Left lobe of liver (tissue), 2 donors: ENCODE results near the gene CTDSPL. TPM values are rescaled to one million over a fixed set of nuclear protein-coding genes. Genes with fewer than 3 reads are reported as not detected.
A peak's percentile ranks its signal among the peaks of the same experiment; 100 is the strongest.
"Not testable (repeated sequence)": the region's sequence is repeated elsewhere in the genome, so short reads cannot be mapped to it uniquely, and the experiment has no call there.

Experiments
- ATAC-seq: fragments of 200-7000 bp; cut with Tn5 transposase; one replicate; pipeline ENCODE4 v1.9.1; 2020; ENCODE audit warnings: mild to moderate bottlenecking, moderate library complexity
- DNase-seq: peaks from one replicate; pipeline ENCODE4 v3.0.0-alpha.2; 2020; ENCODE audit warnings: low spot score
- total RNA-seq: library from RNA; stranded (reverse); gene quantifications from one replicate; pipeline ENCODE4 v1.2.1, GENCODE V29; 2021
- donor health status: DM: no; HTN: no; CAD: no; lungs with moderate emphysema.
- donor health status: DM: no; HTN: yes; CAD: no.

The CTDSPL gene
- total RNA-seq, 1 donor from 2014 or later, result 22.1 TPM

GRCh38 chr3:37963635-37964034, 102.0 kb downstream of the CTDSPL start:
- peak; percentile 60 for ATAC-seq
- peak; percentile 38 for DNase-seq

GRCh38 chr3:37964146-37964545, 102.5 kb downstream of the CTDSPL start:
- ATAC-seq, result no peak
- no peak for DNase-seq

GRCh38 chr3:37964716-37965115, 103.0 kb downstream of the CTDSPL start:
- peak; percentile 61 for ATAC-seq
- peak; percentile 50 for DNase-seq

GRCh38 chr3:37967260-37967881, 105.7 kb downstream of the CTDSPL start:
- peak; percentile 69 for ATAC-seq
- peak; percentile 73 for DNase-seq

GRCh38 chr3:37968199-37968598, 106.5 kb downstream of the CTDSPL start:
- ATAC-seq, result no peak
- DNase-seq, result no peak

GRCh38 chr3:37968813-37969595, 107.3 kb downstream of the CTDSPL start:
- ATAC-seq (no peak), DNase-seq (peak; percentile 42)

- ATAC-seq (no peak), DNase-seq (no peak)
Observed at GRCh38 chr3:37969596-37970100, 108.0 kb downstream of the CTDSPL start.

GRCh38 chr3:37970802-37971201, 109.1 kb downstream of the CTDSPL start:
- ATAC-seq, result peak; percentile 47

GRCh38 chr3:37971467-37971866, 109.8 kb downstream of the CTDSPL start:
- DNase-seq, result no peak
- no peak for ATAC-seq

More at GRCh38 chr3:37970802-37971201, 109.1 kb downstream of the CTDSPL start:
- DNase-seq, result peak; percentile 51

- ATAC-seq, result not testable (repeated sequence)
- DNase-seq, result peak; percentile 30
Observed at GRCh38 chr3:37972056-37972455, 110.4 kb downstream of the CTDSPL start.

- ATAC-seq (no peak), DNase-seq (peak; percentile 40)
Observed at GRCh38 chr3:37973246-37974054, 111.8 kb downstream of the CTDSPL start.

- ATAC-seq, result peak; percentile 88
- peak; percentile 58 for DNase-seq
Observed at GRCh38 chr3:37974121-37975083, 112.7 kb downstream of the CTDSPL start.

GRCh38 chr3:37979541-37980461, 118.1 kb downstream of the CTDSPL start:
- DNase-seq (no peak), ATAC-seq (peak; percentile 76)

GRCh38 chr3:37980462-37981347, 119.0 kb downstream of the CTDSPL start:
- peak; percentile 92 for ATAC-seq
- DNase-seq, result peak; percentile 72

- ATAC-seq (no peak), DNase-seq (no peak)
Observed at GRCh38 chr3:37981348-37981664, 119.6 kb downstream of the CTDSPL start.

- no peak for ATAC-seq
- no peak for DNase-seq
Observed at GRCh38 chr3:37982331-37982730, 120.7 kb downstream of the CTDSPL start.

- ATAC-seq, result no peak
- no peak for DNase-seq
Observed at GRCh38 chr3:37984051-37984450, 122.4 kb downstream of the CTDSPL start.

- DNase-seq, result no peak
Observed at GRCh38 chr3:37984596-37984995, 122.9 kb downstream of the CTDSPL start.

More at GRCh38 chr3:37984596-37984995, 122.9 kb downstream of the CTDSPL start:
- ATAC-seq, result no peak
